Endothelial cell of umbilical vein (primary cell): ENCODE measurements around the gene ABI2.

Experiments used
- CTCF ChIP-seq, 2 donors: IDR thresholded peaks; 1 replicate in 1 of 2; 2 replicates in 1 of 2; pipeline ENCODE4 v1.5.1; 2011; ENCODE audit warnings: low read length in 2 of 2, mild to moderate bottlenecking in 2 of 2, moderate library complexity in 2 of 2, control low read depth in 1 of 2, inconsistent platforms in 1 of 2, low read depth in 1 of 2; ENCODE audit not compliant: insufficient read depth in 1 of 2; ENCODE audit errors: extremely low read depth in 1 of 2
- EZH2 ChIP-seq: IDR thresholded peaks from 2 replicates; pipeline ENCODE4 v1.6.1; 2012; ENCODE audit warnings: borderline replicate concordance, low read depth, mild to moderate bottlenecking, moderate library complexity, low read length, inconsistent platforms; ENCODE audit not compliant: severe bottlenecking
- FOS ChIP-seq: IDR thresholded peaks from 2 replicates; pipeline ENCODE4 v1.6.1; 2011; ENCODE audit warnings: mild to moderate bottlenecking, low read length, moderate library complexity, borderline replicate concordance; ENCODE audit not compliant: insufficient read depth
- JUN ChIP-seq: IDR thresholded peaks from 2 replicates; pipeline ENCODE4 v1.6.1; 2011; ENCODE audit warnings: borderline replicate concordance, low read depth; ENCODE audit not compliant: insufficient read length, insufficient read depth
- MYC ChIP-seq: IDR thresholded peaks from one replicate; pipeline ENCODE4 v1.6.1; 2011; ENCODE audit warnings: mild to moderate bottlenecking, low read depth, low read length
- POLR2A ChIP-seq: IDR thresholded peaks from 2 replicates; pipeline ENCODE4 v1.6.1; 2012; ENCODE audit warnings: low read depth, mild to moderate bottlenecking, control low read depth, low read length
- POLR2AphosphoS5 ChIP-seq: IDR thresholded peaks from 2 replicates; pipeline ENCODE4 v1.6.1; 2012; ENCODE audit warnings: low read depth, mild to moderate bottlenecking, control low read depth, low read length, moderate library complexity; ENCODE audit not compliant: insufficient read depth
- TF ChIP-seq, protein P1 (sequence below): IDR thresholded peaks from 2 replicates; pipeline ENCODE4 v1.6.1; 2011; ENCODE audit not compliant: insufficient read depth, insufficient read length

DNA sequence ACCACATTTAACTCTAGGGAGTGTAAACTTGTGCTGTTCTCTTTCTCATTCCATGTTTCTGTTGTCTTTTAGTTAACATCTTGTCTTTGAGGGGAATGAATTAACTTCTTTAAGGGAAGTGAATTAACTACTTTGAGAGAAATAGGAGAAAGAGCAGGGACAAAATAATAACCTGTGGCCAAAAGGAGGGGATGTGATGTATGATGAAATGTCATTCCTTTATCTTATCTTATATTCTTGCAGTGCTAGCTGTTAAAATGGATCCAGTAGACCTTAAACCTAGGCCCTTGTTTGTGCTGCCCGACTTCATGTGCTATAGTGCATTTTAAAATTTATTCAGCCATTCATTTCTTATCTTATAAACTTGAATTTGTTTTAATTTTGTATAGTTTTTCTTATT is 18.4 kb downstream of the ABI2 start:
- TF ChIP-seq, protein P1, sequence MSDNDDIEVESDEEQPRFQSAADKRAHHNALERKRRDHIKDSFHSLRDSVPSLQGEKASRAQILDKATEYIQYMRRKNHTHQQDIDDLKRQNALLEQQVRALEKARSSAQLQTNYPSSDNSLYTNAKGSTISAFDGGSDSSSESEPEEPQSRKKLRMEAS = no peak
- TF ChIP-seq POLR2A (no peak), CTCF (IDR thresholded peaks at IDR 0.05; ENCODE audit: extremely low read depth in 1 of 2, insufficient read depth in 1 of 2, low read depth in 1 of 2, low read length in 2 of 2) (no peak), POLR2AphosphoS5 (no peak), EZH2 (no peak), FOS (no peak), JUN (no peak), MYC (no peak)
